Adipocyte (in vitro differentiated cells): ENCODE measurements around the gene AMIGO3.
A peak's percentile ranks its signal among the peaks of the same experiment; 100 is the strongest.
"Not testable (repeated sequence)": the region's sequence is repeated elsewhere in the genome, so short reads cannot be mapped to it uniquely, and the experiment has no call there.

Source experiments
- DNase-seq: peaks from one replicate; pipeline ENCODE4 v3.0.0-alpha.2; 2015; ENCODE audit warnings: low read depth
- H3K27me3 ChIP-seq: replicated peaks from 2 replicates; pipeline ENCODE4 v1.7.0; 2013; ENCODE audit warnings: mild to moderate bottlenecking, low read length, moderate library complexity; ENCODE audit not compliant: control insufficient read depth, insufficient read depth
- H3K36me3 ChIP-seq: 2 replicates; pipeline ENCODE4 v1.7.0; 2013; ENCODE audit warnings: low read length, mild to moderate bottlenecking, moderate library complexity; ENCODE audit not compliant: control insufficient read depth, insufficient read depth, severe bottlenecking
- H3K4me1 ChIP-seq: 2 replicates; pipeline ENCODE4 v1.7.0; 2013; ENCODE audit warnings: mild to moderate bottlenecking, low read length, moderate library complexity; ENCODE audit not compliant: control insufficient read depth, insufficient read depth
- H3K4me3 ChIP-seq: 2 replicates; pipeline ENCODE4 v1.7.0; 2013; ENCODE audit warnings: mild to moderate bottlenecking, low read length, moderate library complexity
- H3K9ac ChIP-seq: 2 replicates; pipeline ENCODE4 v1.7.0; 2013; ENCODE audit warnings: mild to moderate bottlenecking, low read length, moderate library complexity
- H3K9me3 ChIP-seq: 2 replicates; pipeline ENCODE4 v1.7.0; 2013; ENCODE audit warnings: mild to moderate bottlenecking, low read length, moderate library complexity; ENCODE audit not compliant: control insufficient read depth

Gene AMIGO3

GRCh38 chr3:49694409-49695070, 24.9 kb downstream of the AMIGO3 start:
- not testable (repeated sequence) for H3K4me3 ChIP-seq, H3K9ac ChIP-seq, DNase-seq, H3K27me3 ChIP-seq, H3K9me3 ChIP-seq, H3K4me1 ChIP-seq
- peaks cover 19% of the 10 kb centered on the region for H3K36me3 ChIP-seq

- not testable (repeated sequence) for H3K36me3 ChIP-seq, DNase-seq, H3K9me3 ChIP-seq, H3K4me1 ChIP-seq, H3K27me3 ChIP-seq, H3K9ac ChIP-seq, H3K4me3 ChIP-seq
Measured at GRCh38 chr3:49691481-49691880, 28.0 kb downstream of the AMIGO3 start.

- not testable (repeated sequence) for H3K4me1 ChIP-seq, H3K9ac ChIP-seq, H3K9me3 ChIP-seq, H3K27me3 ChIP-seq, DNase-seq, H3K4me3 ChIP-seq, H3K36me3 ChIP-seq
Measured at GRCh38 chr3:49690856-49691255, 28.6 kb downstream of the AMIGO3 start.

GRCh38 chr3:49689908-49690624, 29.4 kb downstream of the AMIGO3 start:
- H3K36me3 ChIP-seq, H3K27me3 ChIP-seq, H3K9me3 ChIP-seq, H3K4me1 ChIP-seq, DNase-seq: not testable (repeated sequence)
- Histone ChIP-seq H3K9ac (peak overlapping the region; percentile 98), H3K4me3 (peak overlapping the region; percentile 98)

GRCh38 chr3:49689046-49689907, 30.2 kb downstream of the AMIGO3 start, which contains the start of the genes MST1 and RNF123:
TSS of gene MST1 (minus strand) at chr3:49689474. CDS start at chr3:49688691, 783 bp downstream.
TSS of gene RNF123 (plus strand) at chr3:49689557. CDS start at chr3:49691166, 1,609 bp downstream.
- Histone ChIP-seq H3K36me3 (peaks cover 4% of the 10 kb centered on the region), H3K9ac (peak within 1 kb of the TSS; percentile 98), H3K4me1 (peaks cover 6% of the 10 kb centered on the region), H3K9me3 (no peaks in the 10 kb centered on the region), H3K27me3 (no peaks in the 10 kb centered on the region), H3K4me3 (peak within 1 kb of the TSS; percentile 98)
- peak; percentile 95 for DNase-seq

GRCh38 chr3:49688338-49689045, 31.0 kb downstream of the AMIGO3 start:
- Histone ChIP-seq H3K4me3 (peak overlapping the region; percentile 98), H3K9ac (peak overlapping the region; percentile 98)
- not testable (repeated sequence) for H3K27me3 ChIP-seq, H3K36me3 ChIP-seq, H3K9me3 ChIP-seq, DNase-seq, H3K4me1 ChIP-seq

- not testable (repeated sequence) for H3K9ac ChIP-seq, DNase-seq, H3K9me3 ChIP-seq, H3K4me1 ChIP-seq, H3K27me3 ChIP-seq, H3K4me3 ChIP-seq
- peaks cover 20% of the 10 kb centered on the region for H3K36me3 ChIP-seq
Measured at GRCh38 chr3:49687424-49687795, 32.1 kb downstream of the AMIGO3 start.

- H3K36me3 ChIP-seq, result peaks cover 25% of the 10 kb centered on the region
- H3K4me1 ChIP-seq, H3K9ac ChIP-seq, H3K27me3 ChIP-seq, H3K4me3 ChIP-seq, H3K9me3 ChIP-seq: not testable (repeated sequence)
- DNase-seq, result peak; percentile 39
Measured at GRCh38 chr3:49686769-49687423, 32.6 kb downstream of the AMIGO3 start.

GRCh38 chr3:49686346-49686745, 33.1 kb downstream of the AMIGO3 start:
- not testable (repeated sequence) for H3K9me3 ChIP-seq, H3K9ac ChIP-seq, DNase-seq, H3K27me3 ChIP-seq, H3K4me3 ChIP-seq, H3K4me1 ChIP-seq
- peaks cover 31% of the 10 kb centered on the region for H3K36me3 ChIP-seq

GRCh38 chr3:49685846-49686245, 33.6 kb downstream of the AMIGO3 start:
- H3K4me3 ChIP-seq, DNase-seq, H3K4me1 ChIP-seq, H3K9ac ChIP-seq, H3K27me3 ChIP-seq, H3K9me3 ChIP-seq: not testable (repeated sequence)
- H3K36me3 ChIP-seq, result peaks cover 36% of the 10 kb centered on the region
